HepG2 (cell line): ENCODE results near the gene MAP3K19. TPM values are rescaled to one million over a fixed set of nuclear protein-coding genes. Genes with fewer than 3 reads are reported as not detected.

ENCODE experiments used
- ATAC-seq: fragments of 200-7000 bp; cut with Tn5 transposase; 3 replicates; pipeline ENCODE4 v1.9.1; 2020; ENCODE audit warnings: mild to moderate bottlenecking, moderate library complexity
- BruUV-seq: library from RNA; stranded (reverse); fragments of 400-500 nt; replicated peaks from 2 replicates; lab custom pipeline; 2021; lab: Mats Ljungman, UMichigan
- CTCF ChIA-PET: fragments of 300-600 bp; formaldehyde crosslinking; extraction: SDS; loops from one replicate; lab custom pipeline; 2021; ENCODE audit warnings: low total read pairs, inconsistent platforms, low intra/inter-chr PET ratio; lab: Yijun Ruan, JAX
- POLR2A ChIA-PET: fragments of 350-600 bp; sonication (Branson Sonifier 250); formaldehyde crosslinking; loops from one replicate; lab custom pipeline; 2020; ENCODE audit warnings: antibody characterized with exemption, inconsistent platforms; lab: Yijun Ruan, JAX
- DNase-seq: peaks from one replicate; pipeline ENCODE4 v3.0.0-alpha.2; 2015; ENCODE audit warnings: low spot score
- FAIRE-seq: peaks from 3 replicates; lab custom pipeline; 2011; peaks lifted over from hg19 to GRCh38; lab: Jason Lieb, UNC
- H2AFZ ChIP-seq: one replicate; pipeline ENCODE4 v1.6.1; 2011; ENCODE audit warnings: low read length, inconsistent platforms
- H3K27ac ChIP-seq: fragments of 300-600 bp; 3 replicates; pipeline ENCODE4 v1.8.0; 2011; ENCODE audit warnings: mixed run types, mild to moderate bottlenecking, mixed read lengths, low read length, inconsistent platforms; ENCODE audit not compliant: insufficient read depth; ENCODE audit errors: extremely low read length
- H3K27me3 ChIP-seq, 2 experiments: fragments of 200-600 bp in 1 of 2; 2 replicates in 1 of 2; 3 replicates in 1 of 2; pipeline versions ENCODE4 v1.6.0 to v1.8.0; 2011; ENCODE audit warnings: low read length in 2 of 2, mild to moderate bottlenecking in 2 of 2, moderate library complexity in 2 of 2, inconsistent platforms in 1 of 2; ENCODE audit not compliant: insufficient read depth in 2 of 2, control insufficient read depth in 1 of 2
- H3K36me3 ChIP-seq, 2 experiments: fragments of 200-600 bp in 1 of 2; replicated peaks in 1 of 2; 2 replicates in 1 of 2; 3 replicates in 1 of 2; pipeline versions ENCODE4 v1.5.1 to v1.8.0; 2011; ENCODE audit warnings: low read length in 2 of 2, inconsistent platforms in 1 of 2; ENCODE audit not compliant: insufficient read depth in 2 of 2, control insufficient read depth in 1 of 2
- H3K4me1 ChIP-seq: 2 replicates; pipeline ENCODE4 v1.5.1; 2012; ENCODE audit warnings: low read length, inconsistent platforms; ENCODE audit not compliant: insufficient read depth
- H3K4me2 ChIP-seq: 2 replicates; pipeline ENCODE4 v1.6.0; 2011; ENCODE audit warnings: low read depth, low read length, inconsistent platforms
- H3K4me3 ChIP-seq, 3 experiments: fragments of 200-600 bp in 1 of 3; sonication (generic), shearing (Covaris generic) in 1 of 3; replicated peaks in 1 of 3; 2 replicates each; pipeline ENCODE4 v1.5.1; 2011 to 2016; ENCODE audit warnings: low read length in 3 of 3, inconsistent platforms in 2 of 3, low read depth in 2 of 3, mild to moderate bottlenecking in 2 of 3, control low read depth in 1 of 3, mixed read lengths in 1 of 3; ENCODE audit not compliant: insufficient read depth in 1 of 3
- H3K79me2 ChIP-seq: one replicate; pipeline ENCODE4 v1.6.1; 2011; ENCODE audit warnings: low read length, inconsistent platforms; ENCODE audit not compliant: insufficient read depth
- H3K9ac ChIP-seq: 2 replicates; pipeline ENCODE4 v1.6.0; 2011; ENCODE audit warnings: mild to moderate bottlenecking, low read depth, low read length, inconsistent platforms; ENCODE audit not compliant: insufficient read depth
- H3K9me3 ChIP-seq: 2 replicates; pipeline ENCODE4 v1.5.1; 2012; ENCODE audit warnings: mild to moderate bottlenecking, low read length
- H4K20me1 ChIP-seq: 2 replicates; pipeline ENCODE4 v1.6.0; 2011; ENCODE audit warnings: inconsistent platforms, mild to moderate bottlenecking, low read length, moderate library complexity; ENCODE audit not compliant: insufficient read depth
- HNRNPK ChIP-seq: fragments of 200-400 bp; formaldehyde crosslinking; IDR thresholded peaks from 2 replicates; pipeline ENCODE4 v1.6.1; 2018; ENCODE audit warnings: low read length, low read depth, moderate library complexity, mild to moderate bottlenecking; ENCODE audit not compliant: poor library complexity, severe bottlenecking
- ZNF7 ChIP-seq: IDR thresholded peaks from 2 replicates; pipeline ENCODE4 v1.6.1; 2016; ENCODE audit warnings: missing biosample characterization, missing genetic modification reagents
- ZNF775 ChIP-seq: sonication (generic); formaldehyde crosslinking; IDR thresholded peaks from 2 replicates; pipeline ENCODE4 v1.4.0; 2020; ENCODE audit warnings: missing genetic modification reagents, mild to moderate bottlenecking, moderate library complexity, borderline replicate concordance
- WGBS: methylation state at CpG from one replicate; pipeline ENCODE4 v1.1.6; 2017; ENCODE audit warnings: low lambda C conversion rate; 5-methylcytosine and 5-hydroxymethylcytosine counted together
- in situ Hi-C: cut with HindIII; loops from 2 replicates; pipeline ENCODE4 v1.10.0; 2017; ENCODE audit warnings: low pct_unique_long_range_greater_than_20kb; ENCODE audit not compliant: extremely low pct_ligation_motif_present
- intact Hi-C: fragments of 100-400 bp; cut with micrococcal nuclease; formaldehyde crosslinking; loops from one replicate; pipeline ENCODE4 v1.10.0; 2022; ENCODE audit not compliant: unreplicated experiment
- polyA plus RNA-seq, 8 experiments: library from polyadenylated mRNA; depleted of rRNA in 3 of 8; stranded (reverse) in 7 of 8; unstranded in 1 of 8; fragments of >200 nt; fragmentation: Illumina TruSeq in 4 of 8; extraction: Trizol in 4 of 8; gene quantifications; 2 replicates each; pipeline versions ENCODE4 v1.2.1 to v1.2.3, GENCODE V29; 2011 to 2016; ENCODE audit warnings: low read depth in 4 of 8, missing spikeins in 1 of 8, mixed read lengths in 1 of 8; ENCODE audit not compliant: insufficient read depth in 1 of 8
- total RNA-seq, 5 experiments: library from RNA; depleted of rRNA; stranded (reverse); fragments of >200 nt; fragmentation: Illumina TruSeq; extraction: Trizol; gene quantifications; 2 replicates each; pipeline ENCODE4 v1.2.3, GENCODE V29; 2016; ENCODE audit warnings: low read depth in 1 of 5
- TF ChIP-seq, protein P1 (sequence below): fragments of 450-650 bp; IDR thresholded peaks from 2 replicates; pipeline ENCODE4 v1.6.1; 2016

MAP3K19 gene
- total and polyA plus RNA-seq, 2 of the 13 experiments (the other 11 are each of a cell fraction or from before 2014, with no cell fraction given), result not detected

GRCh38 chr2:135086222-135086621, 39.0 kb upstream of the MAP3K19 start:
- no peak overlapping the region for H3K4me3 ChIP-seq
- CTCF ChIA-PET, result no interaction called here
- H3K36me3 ChIP-seq, result no peaks in the 10 kb centered on the region; a peak in 3 of 5 replicates
- BruUV-seq, result no TSS peak
- in situ Hi-C loops (no loop called here), intact Hi-C loops (no loop called here)
- no peak overlapping the region for H2AFZ ChIP-seq
- no peaks in the 10 kb centered on the region for H3K27me3 ChIP-seq
- H3K9me3 ChIP-seq, result no peaks in the 10 kb centered on the region
- H3K4me2 ChIP-seq, result no peak overlapping the region
- no peak for ATAC-seq
- POLR2A ChIA-PET, result no interaction called here
- no peak for FAIRE-seq
- H3K4me1 ChIP-seq, result peaks cover 11% of the 10 kb centered on the region
- no peak overlapping the region for H3K9ac ChIP-seq
- no peak for DNase-seq
- H4K20me1 ChIP-seq, result no peaks in the 10 kb centered on the region
- H3K27ac ChIP-seq, result no peak overlapping the region
- peaks cover 23% of the 10 kb centered on the region for H3K79me2 ChIP-seq
- TF ChIP-seq, protein P1, sequence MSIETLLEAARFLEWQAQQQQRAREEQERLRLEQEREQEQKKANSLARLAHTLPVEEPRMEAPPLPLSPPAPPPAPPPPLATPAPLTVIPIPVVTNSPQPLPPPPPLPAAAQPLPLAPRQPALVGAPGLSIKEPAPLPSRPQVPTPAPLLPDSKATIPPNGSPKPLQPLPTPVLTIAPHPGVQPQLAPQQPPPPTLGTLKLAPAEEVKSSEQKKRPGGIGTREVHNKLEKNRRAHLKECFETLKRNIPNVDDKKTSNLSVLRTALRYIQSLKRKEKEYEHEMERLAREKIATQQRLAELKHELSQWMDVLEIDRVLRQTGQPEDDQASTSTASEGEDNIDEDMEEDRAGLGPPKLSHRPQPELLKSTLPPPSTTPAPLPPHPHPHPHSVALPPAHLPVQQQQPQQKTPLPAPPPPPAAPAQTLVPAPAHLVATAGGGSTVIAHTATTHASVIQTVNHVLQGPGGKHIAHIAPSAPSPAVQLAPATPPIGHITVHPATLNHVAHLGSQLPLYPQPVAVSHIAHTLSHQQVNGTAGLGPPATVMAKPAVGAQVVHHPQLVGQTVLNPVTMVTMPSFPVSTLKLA, result no peak
- TF ChIP-seq ZNF7 (CRISPR knock-in tag), result peak; percentile 66; the same call in 1 of the 2 replicates
- TF ChIP-seq, all 625 proteins: peak for 1
- 96% methylated on average over 2 of the region's 2 CpGs for WGBS

- no peaks in the 10 kb centered on the region; the same call in 1 of the 2 replicates for H3K9me3 ChIP-seq
- intact Hi-C loops, result no loop called here
- no peaks in the 10 kb centered on the region for H4K20me1 ChIP-seq
- H3K27me3 ChIP-seq, result no peaks in the 10 kb centered on the region
- H3K79me2 ChIP-seq, result no peaks in the 10 kb centered on the region
- POLR2A ChIA-PET, result no interaction called here
- TF ChIP-seq ZNF775 (CRISPR knock-in tag), result no peak
- peak; percentile 86 for TF ChIP-seq HNRNPK
- H3K4me3 ChIP-seq, result no peak overlapping the region
- H2AFZ ChIP-seq, result no peak overlapping the region
- DNase-seq, result no peak
- no peaks in the 10 kb centered on the region for H3K4me1 ChIP-seq
- in situ Hi-C loops, result no loop called here
- no peak overlapping the region for H3K9ac ChIP-seq
- ATAC-seq, result no peak
- H3K4me2 ChIP-seq, result no peak overlapping the region
- no TSS peak for BruUV-seq
- H3K27ac ChIP-seq, result no peak overlapping the region
- peaks cover 0 to 4% of the 10 kb centered on the region in 2 experiments; a peak in 4 of 5 replicates for H3K36me3 ChIP-seq
- CTCF ChIA-PET, result no interaction called here
- no peak for FAIRE-seq
Observed at GRCh38 chr2:135078417-135078816, 31.2 kb upstream of the MAP3K19 start.
